Activated T-helper 2 cell treated with anti-CD3 and anti-CD28 coated beads, Interferon-gamma antibody, Interleukin-2, Interleukin-4, amounts not matched to agents 10 μg/mL and 5 μg/mL and 100 μg/mL, durations not matched to agents 14 hours and 24 hours and 36 hours (primary cell): ENCODE measurements around the gene PRMT1. TPM values are rescaled to one million over a fixed set of nuclear protein-coding genes. Genes with fewer than 3 reads are reported as not detected.

ENCODE experiments used
- DNase-seq: peaks from one replicate; pipeline ENCODE4 v3.0.0; 2021; ENCODE audit warnings: low spot score
- H3K27ac Mint-ChIP-seq: one replicate; pipeline ENCODE4 v1.8.0; 2021; ENCODE audit warnings: mixed read lengths
- H3K27me3 Mint-ChIP-seq: one replicate; pipeline ENCODE4 v1.8.0; 2021; ENCODE audit warnings: low read depth, mixed read lengths
- H3K36me3 Mint-ChIP-seq: one replicate; pipeline ENCODE4 v1.8.0; 2021; ENCODE audit warnings: low read depth, mixed read lengths
- H3K4me1 Mint-ChIP-seq: one replicate; pipeline ENCODE4 v1.8.0; 2021; ENCODE audit warnings: low read depth, mixed read lengths
- H3K4me3 Mint-ChIP-seq: one replicate; pipeline ENCODE4 v1.8.0; 2021; ENCODE audit warnings: low read depth, mild to moderate bottlenecking, moderate library complexity, mixed read lengths
- H3K9me3 Mint-ChIP-seq: one replicate; pipeline ENCODE4 v1.8.0; 2021; ENCODE audit warnings: mixed read lengths
- intact Hi-C: fragments of 100-400 bp; cut with micrococcal nuclease; formaldehyde crosslinking; loops from one replicate; pipeline ENCODE4 v1.15.1; 2023
- total RNA-seq: library from RNA; stranded (reverse); gene quantifications from 2 replicates; pipeline ENCODE4 v1.2.3, GENCODE V29; 2022

The PRMT1 gene
- total RNA-seq, 1 donor from 2014 or later, result 431 TPM

DNA sequence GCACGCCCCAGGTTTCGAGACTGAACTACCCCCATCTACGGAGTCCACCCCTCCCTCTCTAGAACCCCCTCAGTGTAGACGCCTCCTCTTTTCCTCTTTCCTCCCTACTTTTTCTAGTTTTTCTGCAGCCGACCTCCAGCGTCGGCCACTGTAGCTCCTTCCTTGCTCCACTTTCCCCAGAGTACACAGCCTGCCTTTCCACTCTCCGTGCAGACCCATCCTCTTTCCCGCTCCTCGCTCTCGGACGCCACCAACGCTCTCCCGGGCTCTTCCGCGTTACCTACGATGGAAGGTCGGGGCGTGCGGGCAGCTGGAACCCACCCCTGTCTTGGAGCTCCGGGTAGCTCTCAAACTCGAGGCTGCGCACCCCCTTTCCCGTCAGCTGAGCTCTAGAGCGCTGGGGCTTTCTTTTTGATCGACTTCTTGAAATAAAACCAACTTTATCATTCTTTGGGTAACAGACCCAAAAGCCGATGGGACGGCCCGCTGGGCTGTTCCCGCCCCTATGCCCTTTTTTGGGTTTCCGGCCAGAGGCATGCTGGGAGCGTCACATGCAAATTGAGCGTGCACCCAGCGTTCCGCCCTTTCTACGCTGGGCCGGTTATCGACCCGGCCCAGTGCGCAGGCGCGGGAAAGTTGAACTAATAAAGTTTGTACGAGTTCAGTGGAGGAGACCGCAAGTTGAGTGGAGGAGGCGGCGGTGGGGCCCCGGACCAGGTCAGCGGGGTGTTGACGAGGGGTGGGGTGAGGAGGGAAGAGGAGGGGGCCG, 11.5 kb upstream of the PRMT1 start, which contains the start of the genes BCL2L12 and IRF3:
TSS of gene BCL2L12 (plus strand) at position 583 of the 769 bp plus-strand sequence. CDS start 760 bp downstream, outside the sequence.
TSS of gene IRF3 (minus strand) at position 507 of the 769 bp plus-strand sequence. CDS start 1,019 bp downstream, outside the sequence.
- H3K9me3 Mint-ChIP-seq, result no peaks in the 10 kb centered on the region
- peak within 1 kb of the TSS; percentile 95 for H3K4me3 Mint-ChIP-seq
- intact Hi-C loops, result loop anchor here (1.0 to 10.0 kb wide), 2 partner anchors 11 to 149 kb away; partner anchors contain the start of genes FUZ and MED25
- peak within 1 kb of the TSS; percentile 87 for H3K27ac Mint-ChIP-seq
- H3K4me1 Mint-ChIP-seq, result peaks cover 20% of the 10 kb centered on the region
- peaks cover 31% of the 10 kb centered on the region for H3K36me3 Mint-ChIP-seq
- peak; percentile 98 for DNase-seq
- H3K27me3 Mint-ChIP-seq, result no peaks in the 10 kb centered on the region

DNA sequence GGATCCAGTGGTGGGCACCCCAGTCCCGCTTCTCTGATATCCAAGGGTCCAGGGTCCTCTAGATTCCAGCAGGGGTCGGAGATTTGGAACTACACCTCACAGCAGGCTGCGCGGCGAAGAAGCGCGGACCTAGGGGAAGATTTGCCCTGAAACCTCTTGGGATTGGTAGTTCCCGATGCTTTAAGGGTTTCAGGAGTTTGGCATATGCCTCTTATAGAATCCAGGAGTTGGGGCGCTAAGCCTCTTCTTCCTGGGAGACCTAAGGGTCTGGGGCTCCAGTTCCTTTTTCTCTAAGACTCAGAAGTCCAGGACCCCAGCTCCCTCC, 11.0 kb upstream of the PRMT1 start:
- DNase-seq, result no peak
- Mint-ChIP-seq H3K27me3 (no peaks in the 10 kb centered on the region), H3K27ac (peak overlapping the region; percentile 87), H3K36me3 (peaks cover 31% of the 10 kb centered on the region), H3K9me3 (no peaks in the 10 kb centered on the region), H3K4me1 (peaks cover 20% of the 10 kb centered on the region), H3K4me3 (peak overlapping the region; percentile 95)
- intact Hi-C loops, result loop anchor here (10.0 kb wide), 1 partner anchor 149 kb away; the partner anchor contains the start of genes FUZ and MED25

DNA sequence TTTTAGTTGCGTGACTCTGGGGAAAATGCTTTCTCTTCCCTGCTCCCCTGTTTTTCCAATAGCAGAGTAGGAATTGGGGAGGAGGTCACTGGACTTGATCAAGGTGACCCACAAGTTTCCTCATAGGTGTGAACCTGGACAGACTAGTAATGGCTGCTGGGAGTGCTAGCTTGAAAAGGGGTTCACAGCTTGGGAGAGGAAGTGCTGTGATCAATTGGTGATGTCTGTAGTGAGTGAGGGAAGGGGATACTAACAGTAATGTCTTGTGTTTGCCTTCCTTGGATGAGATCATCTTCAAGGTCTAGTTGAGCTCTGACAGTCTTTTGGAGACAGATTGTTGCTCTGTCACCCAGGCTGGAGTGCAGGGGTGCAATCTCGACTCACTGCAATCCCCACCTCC, 9.6 kb upstream of the PRMT1 start:
- Mint-ChIP-seq H3K27me3 (no peaks in the 10 kb centered on the region), H3K9me3 (no peaks in the 10 kb centered on the region), H3K27ac (peak overlapping the region; percentile 9), H3K4me3 (peak overlapping the region; percentile 95), H3K36me3 (peaks cover 29% of the 10 kb centered on the region), H3K4me1 (peaks cover 27% of the 10 kb centered on the region)
- intact Hi-C loops, result loop anchor here (10.0 kb wide), 1 partner anchor 147 kb away; the partner anchor contains the start of genes FUZ and MED25
- DNase-seq, result no peak

DNA sequence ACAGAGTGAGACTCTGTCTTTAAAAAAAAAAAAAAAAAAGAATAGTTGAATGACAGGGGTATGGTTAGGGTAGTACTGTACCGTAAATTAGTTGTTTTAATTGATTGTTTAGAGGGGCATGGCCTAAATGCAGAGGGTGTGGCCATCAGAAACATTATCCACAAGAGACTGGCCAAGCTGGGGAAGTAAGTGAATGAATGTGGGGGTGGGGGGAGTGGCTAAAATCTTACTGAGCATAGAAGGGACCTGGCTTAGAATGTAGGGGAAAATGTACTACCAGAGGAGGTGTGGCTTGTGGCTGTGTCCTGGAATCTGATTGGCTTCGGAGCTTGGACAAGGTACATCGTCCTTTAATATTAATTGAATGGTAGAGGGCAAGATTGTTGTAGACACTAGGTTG, 7.6 kb upstream of the PRMT1 start:
- Mint-ChIP-seq H3K27me3 (no peaks in the 10 kb centered on the region), H3K27ac (no peak overlapping the region), H3K4me3 (no peak overlapping the region), H3K9me3 (no peaks in the 10 kb centered on the region), H3K36me3 (peaks cover 18% of the 10 kb centered on the region), H3K4me1 (peaks cover 17% of the 10 kb centered on the region)
- intact Hi-C loops, result loop anchor here (10.0 kb wide), 1 partner anchor 145 kb away; the partner anchor contains the start of genes FUZ and MED25
- DNase-seq, result no peak

DNA sequence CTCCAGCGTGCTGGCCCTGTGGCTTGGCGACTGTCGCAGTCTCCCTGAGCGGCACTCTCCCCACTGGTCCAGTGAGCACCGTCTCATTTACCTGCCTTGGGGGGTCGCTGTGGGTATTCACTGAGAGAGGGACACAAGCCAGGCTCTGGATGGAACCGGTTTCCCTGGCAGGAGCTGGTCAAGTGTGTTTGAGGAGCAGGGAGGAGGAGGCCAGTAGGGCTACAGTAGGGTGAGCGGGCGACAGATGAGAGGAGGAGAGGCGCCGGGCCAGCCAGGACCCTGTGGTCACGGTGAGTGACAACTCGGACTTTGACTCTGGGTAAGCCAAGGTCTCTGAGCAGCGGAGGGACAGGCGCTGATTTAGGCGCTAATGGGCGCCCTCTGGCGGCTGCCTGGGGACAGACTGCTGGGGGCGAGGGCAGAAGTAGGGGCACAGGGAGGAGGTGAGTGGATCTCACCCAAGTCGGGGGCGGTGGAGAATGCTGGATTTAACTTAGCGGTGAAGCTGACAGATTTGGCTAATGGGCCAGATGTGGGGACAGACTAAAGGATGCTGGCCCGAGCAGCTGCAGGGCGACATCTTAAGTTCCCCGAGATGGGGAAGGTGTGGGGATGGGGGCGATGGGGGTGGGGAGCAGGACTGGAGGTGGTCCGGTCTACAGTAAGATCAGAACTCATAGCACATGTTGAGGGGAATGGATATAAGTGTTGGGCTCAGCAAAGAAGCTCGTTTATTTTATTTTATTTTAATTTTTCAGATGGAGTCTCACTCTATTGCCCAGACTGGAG, 4.7 kb upstream of the PRMT1 start:
- Mint-ChIP-seq H3K27ac (peak overlapping the region; percentile 29), H3K4me1 (peaks cover 12% of the 10 kb centered on the region), H3K36me3 (peaks cover 18% of the 10 kb centered on the region), H3K9me3 (no peaks in the 10 kb centered on the region), H3K27me3 (no peaks in the 10 kb centered on the region), H3K4me3 (no peak overlapping the region)
- peak; percentile 68 for DNase-seq
- intact Hi-C loops, result no loop called here

DNA sequence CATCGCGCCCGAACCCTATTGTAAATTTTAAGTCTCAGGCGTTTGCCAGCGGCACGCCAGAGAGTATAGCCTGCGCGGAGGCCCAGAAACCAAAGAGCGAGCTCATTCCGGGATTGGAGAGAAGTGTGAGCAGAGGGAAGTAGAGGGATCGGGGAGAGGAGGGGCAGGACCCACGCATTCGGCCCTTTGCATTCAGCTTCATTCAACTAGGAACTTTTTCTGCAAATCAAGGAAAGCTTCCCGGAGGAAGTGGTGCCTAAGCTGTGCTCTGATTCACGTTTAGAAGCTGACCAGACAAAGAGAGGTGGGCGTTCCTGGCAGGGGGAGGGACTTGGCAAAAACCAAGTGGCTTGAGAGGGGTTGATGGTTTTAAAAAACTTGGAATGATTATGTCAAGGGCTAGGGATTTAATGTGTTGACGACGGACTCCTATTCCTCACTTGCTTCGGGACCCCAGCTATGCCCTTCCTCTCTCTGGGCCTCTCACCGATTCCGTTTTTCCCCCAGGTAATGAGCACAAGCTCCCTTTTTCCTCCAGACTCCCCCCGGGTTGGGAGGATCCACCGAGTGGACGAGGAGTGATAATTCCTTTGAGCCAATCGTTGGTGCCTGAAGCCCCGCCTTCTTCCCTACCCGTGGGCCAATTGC, 811 bp upstream of the PRMT1 start:
- DNase-seq, result peak; percentile 37
- intact Hi-C loops, result loop anchor here (1.0 to 5.0 kb wide), 6 partner anchors 11 to 191 kb away; partner anchors contain the start of genes AP2A1, BCL2L12, IRF3 and PNKP
- Mint-ChIP-seq H3K36me3 (peaks cover 28% of the 10 kb centered on the region), H3K27me3 (no peaks in the 10 kb centered on the region), H3K27ac (peak overlapping the region; percentile 96), H3K4me3 (peak overlapping the region; percentile 98), H3K9me3 (no peaks in the 10 kb centered on the region), H3K4me1 (peaks cover 23% of the 10 kb centered on the region)

DNA sequence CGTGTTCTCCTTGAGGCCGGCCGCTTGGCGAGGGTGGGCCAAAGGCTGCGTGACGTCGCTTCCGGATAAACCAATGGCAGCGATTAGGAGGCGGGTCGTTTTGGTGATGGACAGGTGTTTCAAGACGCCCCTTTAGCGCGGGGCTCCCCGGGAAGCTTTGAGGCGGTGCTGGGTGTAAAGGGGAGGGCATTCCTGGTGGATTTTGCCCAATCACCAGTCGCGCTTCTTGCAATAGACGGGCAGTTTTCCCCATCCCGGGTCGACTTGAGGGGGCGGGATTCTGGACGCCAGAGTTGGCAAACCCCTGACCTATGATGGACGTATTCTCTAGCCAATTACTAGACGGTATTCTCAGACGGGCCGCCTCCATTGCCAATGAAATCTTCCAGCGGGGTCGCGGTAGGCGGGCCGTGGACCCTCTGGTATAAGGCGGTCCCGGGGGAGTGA, 264 bp upstream of the PRMT1 start:
- Mint-ChIP-seq H3K36me3 (peaks cover 28% of the 10 kb centered on the region), H3K4me3 (peak overlapping the region; percentile 98)

DNA sequence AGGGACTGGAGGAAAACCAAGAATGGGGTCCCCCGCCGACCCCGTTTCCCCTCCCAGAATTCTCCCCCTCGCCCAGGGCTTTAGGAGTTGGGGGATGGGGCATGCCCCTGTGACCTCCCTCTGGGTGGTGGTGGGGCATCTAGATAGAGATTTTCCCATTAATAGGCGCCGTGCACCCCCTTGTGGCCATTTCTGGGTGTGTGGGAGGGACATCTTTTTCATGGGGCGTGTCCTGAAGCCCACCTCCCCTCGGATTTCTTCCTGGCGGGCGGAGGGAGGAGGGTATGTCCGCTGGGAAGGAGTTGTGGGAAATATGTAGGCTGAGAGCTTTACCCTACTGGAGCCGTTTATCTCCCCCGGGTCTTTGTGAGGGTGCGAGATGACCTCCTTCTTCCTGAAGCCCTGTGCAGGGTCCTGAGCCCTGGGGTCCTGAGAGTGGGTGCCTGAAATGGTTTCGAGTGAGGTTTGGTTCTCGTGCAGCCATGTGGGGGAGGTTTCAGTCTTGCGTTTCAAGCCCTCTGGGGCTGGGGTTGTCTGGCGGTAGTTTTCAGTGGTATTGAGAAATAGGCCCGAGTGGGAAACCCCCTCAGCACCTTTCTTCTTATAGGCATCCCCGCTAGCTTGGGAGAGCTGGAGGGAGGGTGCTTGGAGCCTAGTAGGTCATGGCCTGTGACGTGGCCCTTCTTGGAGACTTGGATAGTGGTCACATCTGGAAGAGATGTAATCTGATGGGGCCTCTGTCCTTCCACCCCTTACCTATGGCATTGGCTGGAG, 1.0 kb downstream of the PRMT1 start:
- H3K4me3 Mint-ChIP-seq, result peak overlapping the region; percentile 93
- H3K36me3 Mint-ChIP-seq, result peaks cover 32% of the 10 kb centered on the region
- no peaks in the 10 kb centered on the region for H3K27me3 Mint-ChIP-seq
- peaks cover 19% of the 10 kb centered on the region for H3K4me1 Mint-ChIP-seq
- DNase-seq, result peak; percentile 71
- intact Hi-C loops, result loop anchor here (2.0 to 5.0 kb wide), 3 partner anchors 89 to 189 kb away; partner anchors contain the start of genes AP2A1, PNKP and RPS11
- peak overlapping the region; percentile 93 for H3K27ac Mint-ChIP-seq
- no peaks in the 10 kb centered on the region for H3K9me3 Mint-ChIP-seq

More for the DNA sequence above, 264 bp upstream of the PRMT1 start:
- H3K27me3 Mint-ChIP-seq, result no peaks in the 10 kb centered on the region
- no peaks in the 10 kb centered on the region for H3K9me3 Mint-ChIP-seq
- intact Hi-C loops, result loop anchor here (1.0 to 5.0 kb wide), 6 partner anchors 12 to 190 kb away; partner anchors contain the start of genes AP2A1, BCL2L12, IRF3 and PNKP
- peak; percentile 99 for DNase-seq
- H3K4me1 Mint-ChIP-seq, result peaks cover 22% of the 10 kb centered on the region
- peak overlapping the region; percentile 96 for H3K27ac Mint-ChIP-seq

DNA sequence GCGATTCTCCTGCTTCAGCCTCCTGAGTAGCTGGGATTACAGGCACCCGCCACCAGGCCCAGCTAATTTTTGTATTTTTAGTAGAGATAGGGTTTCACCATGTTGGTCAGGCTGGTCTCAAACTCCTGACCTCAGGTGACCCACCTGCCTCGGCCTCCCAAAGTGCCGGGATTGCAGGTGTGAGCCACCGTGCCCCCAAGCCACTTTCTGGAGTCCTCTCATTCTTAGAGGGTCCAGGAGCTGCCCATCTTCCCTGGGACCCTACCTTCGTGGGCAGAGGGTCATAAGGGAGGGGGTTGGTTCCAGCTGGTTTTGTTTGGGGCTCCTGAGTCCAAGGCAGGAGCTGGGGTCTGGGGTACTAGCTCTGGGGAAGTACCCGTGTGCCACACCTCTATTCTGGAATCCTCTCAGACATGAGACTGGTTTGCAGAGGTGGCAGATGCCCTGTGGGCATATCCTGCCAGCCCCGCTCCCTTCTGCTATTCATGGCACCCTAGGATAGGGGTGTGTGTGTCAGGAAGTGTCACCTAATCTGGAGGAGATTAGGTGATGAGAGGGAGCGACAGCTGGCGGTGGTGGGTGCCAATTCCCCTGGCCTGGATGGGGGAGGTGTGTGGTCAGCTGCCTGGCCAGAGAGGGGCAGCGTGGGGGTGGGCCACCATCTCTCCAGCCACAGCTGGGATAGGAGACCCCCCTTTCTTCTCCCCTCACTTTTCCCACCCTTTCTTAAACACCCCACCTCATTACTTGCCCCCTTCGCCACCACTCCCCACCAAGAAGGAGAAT, 2.1 kb downstream of the PRMT1 start:
- Mint-ChIP-seq H3K4me1 (peaks cover 19% of the 10 kb centered on the region), H3K9me3 (no peaks in the 10 kb centered on the region), H3K27ac (peak overlapping the region; percentile 62), H3K4me3 (peak overlapping the region; percentile 93), H3K36me3 (peaks cover 43% of the 10 kb centered on the region), H3K27me3 (no peaks in the 10 kb centered on the region)
- no peak for DNase-seq
- intact Hi-C loops, result loop anchor here (5.0 kb wide), 1 partner anchor 188 kb away; the partner anchor contains the start of gene PNKP

DNA sequence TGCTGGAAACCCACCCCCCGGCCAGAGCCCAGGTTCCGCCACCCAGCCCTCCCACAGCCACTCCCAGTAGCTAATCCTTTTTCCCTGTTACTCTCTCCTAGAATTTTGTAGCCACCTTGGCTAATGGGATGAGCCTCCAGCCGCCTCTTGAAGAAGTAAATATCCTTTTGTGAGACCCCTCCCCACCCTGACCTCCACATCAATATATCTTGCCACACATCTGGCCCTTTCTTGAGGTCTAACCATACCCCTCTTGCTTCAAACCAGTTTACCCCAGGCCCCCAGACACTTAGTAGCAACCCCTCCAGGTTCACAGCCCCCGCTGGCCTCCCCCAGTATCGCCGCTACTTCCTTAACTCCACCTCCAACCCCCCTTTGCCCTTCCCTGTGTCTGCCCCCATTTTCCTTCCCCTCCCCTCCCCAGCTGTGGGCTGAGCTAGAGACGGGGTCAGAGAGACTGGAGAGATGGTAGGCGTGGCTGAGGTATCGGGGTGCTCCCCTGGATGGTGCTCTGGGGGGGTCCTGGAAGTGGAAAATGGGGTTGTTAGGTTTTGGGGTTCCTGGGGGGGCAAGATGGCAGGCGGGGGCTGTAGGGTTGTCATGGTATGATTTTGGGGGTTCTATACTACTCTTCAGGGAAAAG, 2.8 kb downstream of the PRMT1 start:
- H3K27ac Mint-ChIP-seq, result peak overlapping the region; percentile 65
- H3K27me3 Mint-ChIP-seq, result no peaks in the 10 kb centered on the region
- no peak for DNase-seq
- intact Hi-C loops, result loop anchor here (5.0 kb wide), 1 partner anchor 187 kb away; the partner anchor contains the start of gene PNKP
- H3K9me3 Mint-ChIP-seq, result no peaks in the 10 kb centered on the region
- peak overlapping the region; percentile 47 for H3K4me3 Mint-ChIP-seq
- H3K4me1 Mint-ChIP-seq, result peaks cover 19% of the 10 kb centered on the region
- peaks cover 47% of the 10 kb centered on the region for H3K36me3 Mint-ChIP-seq
